OCI-LY1 (cell line): ENCODE results near the gene ARL6IP4.

ENCODE experiments used
- H2AFZ ChIP-seq: fragments of 200-600 bp; sonication (generic), shearing (Covaris generic); 2 replicates; pipeline ENCODE4 v1.6.0; 2014; ENCODE audit warnings: antibody characterized with exemption, mild to moderate bottlenecking, low read length
- H3F3A ChIP-seq: fragments of 200-600 bp; sonication (generic), shearing (Covaris generic); 2 replicates; pipeline ENCODE4 v1.6.0; 2014; ENCODE audit warnings: mild to moderate bottlenecking, antibody characterized with exemption, low read length, moderate library complexity; ENCODE audit not compliant: insufficient read depth
- H3K27ac ChIP-seq: fragments of 200-600 bp; sonication (generic); 2 replicates; pipeline ENCODE4 v1.5.1; 2014; ENCODE audit warnings: low read length, mixed run types, mild to moderate bottlenecking, low read depth; ENCODE audit not compliant: poor library complexity, severe bottlenecking
- H3K27me3 ChIP-seq: fragments of 200-600 bp; sonication (generic); 2 replicates; pipeline ENCODE4 v1.6.0; 2014; ENCODE audit warnings: antibody characterized with exemption, mild to moderate bottlenecking, low read length, moderate library complexity; ENCODE audit not compliant: insufficient read depth
- H3K36me3 ChIP-seq: fragments of 200-600 bp; sonication (generic); 2 replicates; pipeline ENCODE4 v1.6.1; 2014; ENCODE audit warnings: mild to moderate bottlenecking, antibody characterized with exemption, low read length, moderate library complexity, mixed read lengths; ENCODE audit not compliant: insufficient read depth
- H3K4me1 ChIP-seq: fragments of 200-600 bp; sonication (generic); 2 replicates; pipeline ENCODE4 v1.5.1; 2014; ENCODE audit warnings: mild to moderate bottlenecking, low read length, moderate library complexity; ENCODE audit not compliant: insufficient read depth, severe bottlenecking
- H3K4me2 ChIP-seq: fragments of 200-600 bp; sonication (generic), shearing (Covaris generic); 2 replicates; pipeline ENCODE4 v1.6.1; 2014; ENCODE audit warnings: low read length
- H3K4me3 ChIP-seq: fragments of 200-600 bp; sonication (generic); 2 replicates; pipeline ENCODE4 v1.5.1; 2014; ENCODE audit warnings: low read length, low read depth, mild to moderate bottlenecking, mixed read lengths; ENCODE audit not compliant: poor library complexity, severe bottlenecking
- H3K79me2 ChIP-seq: fragments of 200-600 bp; shearing (Covaris generic); 2 replicates; pipeline ENCODE4 v1.6.1; 2016; ENCODE audit warnings: mixed run types, low read length, mixed read lengths; ENCODE audit not compliant: insufficient read depth
- H3K9ac ChIP-seq: fragments of 200-600 bp; sonication (generic), shearing (Covaris generic); 2 replicates; pipeline ENCODE4 v1.6.1; 2014; ENCODE audit warnings: mild to moderate bottlenecking, low read length, mixed read lengths
- H3K9me2 ChIP-seq: fragments of 200-600 bp; sonication (generic), shearing (Covaris generic); 2 replicates; pipeline ENCODE4 v1.6.1; 2014; ENCODE audit warnings: low read depth, mild to moderate bottlenecking, low read length, mixed read lengths
- H3K9me3 ChIP-seq: fragments of 200-600 bp; shearing (Covaris generic); 2 replicates; pipeline ENCODE4 v1.6.1; 2014; ENCODE audit warnings: low read length, mixed read lengths
- H4K20me1 ChIP-seq: fragments of 200-600 bp; sonication (generic), shearing (Covaris generic); 2 replicates; pipeline ENCODE4 v1.6.0; 2016; ENCODE audit warnings: mild to moderate bottlenecking, low read length; ENCODE audit not compliant: insufficient read depth
- EZH2 ChIP-seq: fragments of 200-600 bp; sonication (generic), shearing (Covaris generic); IDR thresholded peaks from 2 replicates; pipeline ENCODE4 v1.8.0; 2017; ENCODE audit warnings: borderline replicate concordance, mixed run types, mild to moderate bottlenecking, antibody characterized with exemption, low read length, moderate library complexity, mixed read lengths
- TF ChIP-seq, protein P1 (sequence below): fragments of 200-600 bp; sonication (generic), shearing (Covaris generic); IDR thresholded peaks from 2 replicates; pipeline ENCODE4 v1.5.1; 2017; ENCODE audit warnings: mild to moderate bottlenecking, antibody characterized with exemption, low read length, moderate library complexity, mixed read lengths

Gene ARL6IP4

GRCh38 chr12:122986258-122986871 is 5.9 kb downstream of the ARL6IP4 start:
- Histone ChIP-seq H3K27me3 (no peaks in the 10 kb centered on the region), H3K4me1 (peaks cover 41% of the 10 kb centered on the region), H3K9ac (no peak overlapping the region), H3K79me2 (no peaks in the 10 kb centered on the region), H4K20me1 (no peaks in the 10 kb centered on the region), H2AFZ (no peak overlapping the region), H3K36me3 (peaks cover 93% of the 10 kb centered on the region), H3K9me3 (no peaks in the 10 kb centered on the region), H3K27ac (no peak overlapping the region), H3K9me2 (no peaks in the 10 kb centered on the region), H3F3A (0 out of 2 replicates have a peak, but pooled peaks cover 6% of the 10 kb centered on the region), H3K4me3 (no peak overlapping the region), H3K4me2 (no peak overlapping the region)
- TF ChIP-seq, protein P1, sequence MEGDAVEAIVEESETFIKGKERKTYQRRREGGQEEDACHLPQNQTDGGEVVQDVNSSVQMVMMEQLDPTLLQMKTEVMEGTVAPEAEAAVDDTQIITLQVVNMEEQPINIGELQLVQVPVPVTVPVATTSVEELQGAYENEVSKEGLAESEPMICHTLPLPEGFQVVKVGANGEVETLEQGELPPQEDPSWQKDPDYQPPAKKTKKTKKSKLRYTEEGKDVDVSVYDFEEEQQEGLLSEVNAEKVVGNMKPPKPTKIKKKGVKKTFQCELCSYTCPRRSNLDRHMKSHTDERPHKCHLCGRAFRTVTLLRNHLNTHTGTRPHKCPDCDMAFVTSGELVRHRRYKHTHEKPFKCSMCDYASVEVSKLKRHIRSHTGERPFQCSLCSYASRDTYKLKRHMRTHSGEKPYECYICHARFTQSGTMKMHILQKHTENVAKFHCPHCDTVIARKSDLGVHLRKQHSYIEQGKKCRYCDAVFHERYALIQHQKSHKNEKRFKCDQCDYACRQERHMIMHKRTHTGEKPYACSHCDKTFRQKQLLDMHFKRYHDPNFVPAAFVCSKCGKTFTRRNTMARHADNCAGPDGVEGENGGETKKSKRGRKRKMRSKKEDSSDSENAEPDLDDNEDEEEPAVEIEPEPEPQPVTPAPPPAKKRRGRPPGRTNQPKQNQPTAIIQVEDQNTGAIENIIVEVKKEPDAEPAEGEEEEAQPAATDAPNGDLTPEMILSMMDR = no peak
- TF ChIP-seq EZH2 = no peak

DNA sequence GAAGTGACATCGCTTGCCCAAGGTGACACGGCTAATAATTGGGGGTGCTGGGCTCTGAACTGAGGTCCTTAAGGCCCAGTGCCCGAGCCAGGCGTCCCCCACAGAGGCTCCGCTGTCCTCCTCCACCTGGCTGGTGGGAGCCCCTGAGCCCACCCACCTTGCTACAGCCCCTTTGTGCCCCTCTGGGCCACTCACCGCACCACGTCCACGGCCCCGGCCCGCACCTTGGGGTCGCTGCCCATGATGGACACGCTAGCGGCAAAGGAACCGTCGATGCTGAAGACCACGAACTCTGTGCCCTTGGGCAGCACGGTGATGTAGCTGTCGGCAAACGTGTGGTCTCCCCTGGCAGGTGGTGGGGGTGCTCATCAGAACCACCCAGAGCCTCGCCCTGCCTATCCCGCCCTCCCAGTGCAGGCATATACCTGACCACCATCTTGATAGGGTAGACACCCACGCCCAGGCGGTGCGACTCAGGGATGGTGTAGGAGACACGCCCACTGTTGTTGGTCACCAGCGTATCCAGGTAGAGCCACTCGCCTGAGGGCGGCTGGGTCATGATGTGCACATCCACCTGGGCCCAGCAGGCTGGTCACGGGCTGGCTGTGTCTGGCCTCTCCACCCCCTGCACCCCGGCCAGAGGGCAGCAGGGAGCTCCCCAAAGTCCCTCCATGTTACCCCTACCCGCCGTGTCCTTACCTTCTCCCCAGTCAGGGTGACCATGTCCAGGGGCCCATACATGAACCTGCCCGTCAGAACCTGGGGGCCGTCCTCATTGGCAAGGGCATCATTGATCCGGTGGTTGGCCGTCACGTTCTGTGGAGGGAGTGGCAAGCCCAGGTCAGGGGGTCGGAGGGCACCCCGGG is 6.8 kb downstream of the ARL6IP4 start:
- H3K79me2 ChIP-seq = no peaks in the 10 kb centered on the region
- no peak overlapping the region for H2AFZ ChIP-seq
- no peaks in the 10 kb centered on the region for H3K9me2 ChIP-seq
- H3F3A ChIP-seq = 0 out of 2 replicates have a peak, but pooled peaks cover 6% of the 10 kb centered on the region
- TF ChIP-seq, protein P1 = no peak
- no peak for TF ChIP-seq EZH2
- H3K4me2 ChIP-seq = no peak overlapping the region
- no peak overlapping the region for H3K9ac ChIP-seq
- peaks cover 93% of the 10 kb centered on the region for H3K36me3 ChIP-seq
- H3K27ac ChIP-seq = no peak overlapping the region
- H3K9me3 ChIP-seq = no peaks in the 10 kb centered on the region
- no peaks in the 10 kb centered on the region for H4K20me1 ChIP-seq
- H3K27me3 ChIP-seq = no peaks in the 10 kb centered on the region
- H3K4me3 ChIP-seq = no peak overlapping the region
- H3K4me1 ChIP-seq = peaks cover 32% of the 10 kb centered on the region

DNA sequence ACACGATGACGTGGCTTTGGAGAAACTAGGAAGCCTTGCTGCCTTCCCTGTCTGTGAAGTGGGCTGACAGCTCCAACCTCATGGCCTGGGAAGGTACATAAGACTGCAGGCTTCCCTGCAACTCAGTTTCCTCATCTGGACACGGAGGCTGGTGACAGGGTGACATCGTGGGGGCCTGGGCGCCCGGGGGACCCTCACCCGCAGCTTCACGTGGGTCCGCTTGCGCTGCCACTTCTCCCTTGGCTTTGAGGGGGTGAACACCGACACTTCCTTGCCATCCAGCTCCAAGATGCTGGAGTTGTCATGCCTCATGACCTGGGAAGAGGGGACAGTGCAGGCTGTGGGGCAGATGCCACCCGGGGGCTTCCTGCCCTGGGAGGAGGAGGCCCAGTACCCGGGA is 7.6 kb downstream of the ARL6IP4 start:
- Histone ChIP-seq H3K79me2 (no peaks in the 10 kb centered on the region), H3K27ac (no peak overlapping the region), H3K4me3 (no peak overlapping the region), H3K4me2 (no peak overlapping the region), H3K4me1 (peaks cover 25% of the 10 kb centered on the region), H3K9me2 (no peaks in the 10 kb centered on the region), H4K20me1 (no peaks in the 10 kb centered on the region), H3K9me3 (no peaks in the 10 kb centered on the region), H3K27me3 (no peaks in the 10 kb centered on the region), H3K36me3 (peaks cover 92% of the 10 kb centered on the region), H2AFZ (no peak overlapping the region), H3F3A (0 out of 2 replicates have a peak, but pooled peaks cover 6% of the 10 kb centered on the region), H3K9ac (no peak overlapping the region)
- TF ChIP-seq, protein P1 = no peak
- TF ChIP-seq EZH2 = no peak
